A549 (cell line): ENCODE results near the gene ARFGEF2. TPM values are rescaled to one million over a fixed set of nuclear protein-coding genes. Genes with fewer than 3 reads are reported as not detected.

ENCODE experiments used
- ATAC-seq, 2 experiments: fragments of 200-7000 bp in 1 of 2; fragments of >200 bp in 1 of 2; cut with Nextera tagmentation in 1 of 2; cut with Tn5 transposase in 1 of 2; 3 replicates each; pipeline versions ENCODE4 v1.8.0 to v1.9.1; 2018 to 2020; ENCODE audit warnings: mild to moderate bottlenecking in 1 of 2, moderate library complexity in 1 of 2
- CTCF ChIA-PET: fragments of 300-600 bp; sonication (Branson Sonifier 250); formaldehyde crosslinking; extraction: SDS; loops from one replicate; lab custom pipeline; 2021; ENCODE audit warnings: antibody characterized with exemption, inconsistent platforms; lab: Yijun Ruan, JAX
- POLR2A ChIA-PET: fragments of 350-600 bp; formaldehyde crosslinking; extraction: SDS; loops from one replicate; lab custom pipeline; 2021; ENCODE audit warnings: antibody characterized with exemption, inconsistent platforms; lab: Yijun Ruan, JAX
- DNase-seq, 2 experiments: peaks; one replicate each; pipeline versions ENCODE4 v3.0.0 to v3.0.0-alpha.2; 2011 to 2016; ENCODE audit warnings: low read depth in 1 of 2, low spot score in 1 of 2
- FAIRE-seq: peaks from 2 replicates; lab custom pipeline; 2011; peaks lifted over from hg19 to GRCh38; lab: Jason Lieb, UNC
- H3K27ac ChIP-seq, 2 experiments: fragments of >200 bp; sonication (Bioruptor Twin); formaldehyde crosslinking; 3 replicates each; pipeline ENCODE4 v1.5.1; 2016 to 2017
- H3K4me1 ChIP-seq: fragments of >200 bp; sonication (Bioruptor Twin); formaldehyde crosslinking; 3 replicates; pipeline ENCODE4 v1.6.1; 2016
- H3K4me2 ChIP-seq: fragments of >200 bp; sonication (Bioruptor Twin); formaldehyde crosslinking; 3 replicates; pipeline ENCODE4 v1.6.1; 2016
- H3K4me3 ChIP-seq: fragments of >200 bp; sonication (Bioruptor Twin); formaldehyde crosslinking; 3 replicates; pipeline ENCODE4 v1.5.1; 2016
- H3K9me3 ChIP-seq: fragments of >200 bp; sonication (Bioruptor Twin); formaldehyde crosslinking; 3 replicates; pipeline ENCODE4 v1.6.1; 2016
- CBX2 ChIP-seq: fragments of 200-600 bp; sonication (generic); IDR thresholded peaks from 2 replicates; pipeline ENCODE4 v1.6.1; 2016; ENCODE audit warnings: low read depth, mild to moderate bottlenecking, borderline replicate concordance
- CBX8 ChIP-seq: fragments of 200-600 bp; sonication (generic); IDR thresholded peaks from 2 replicates; pipeline ENCODE4 v1.6.1; 2016
- CEBPB ChIP-seq, 2 experiments: fragments of >200 bp in 1 of 2; sonication (Bioruptor Twin) in 1 of 2; formaldehyde crosslinking in 1 of 2; IDR thresholded peaks; 2 replicates each; pipeline ENCODE4 v1.6.1; 2012 to 2016
- EHMT2 ChIP-seq: fragments of 200-600 bp; sonication (generic); IDR thresholded peaks from 2 replicates; pipeline ENCODE4 v1.6.1; 2016; ENCODE audit warnings: antibody characterized with exemption, low read depth, mild to moderate bottlenecking, moderate library complexity
- FOSL2 ChIP-seq, 2 experiments: fragments of 450-650 bp in 1 of 2; fragments of >200 bp in 1 of 2; sonication (Bioruptor Twin) in 1 of 2; formaldehyde crosslinking; IDR thresholded peaks; 2 replicates each; pipeline versions ENCODE4 v1.5.0 to v1.6.1; 2016 to 2020; ENCODE audit warnings: mild to moderate bottlenecking in 1 of 2, moderate library complexity in 1 of 2
- HDAC2 ChIP-seq: fragments of 200-600 bp; sonication (generic); IDR thresholded peaks from 2 replicates; pipeline ENCODE4 v1.6.1; 2016
- HEYL ChIP-seq: fragments of 250-450 bp; sonication (Bioruptor Pico); IDR thresholded peaks from 2 replicates; pipeline ENCODE4 v1.8.0; 2021; ENCODE audit warnings: mild to moderate bottlenecking, moderate library complexity
- JUN ChIP-seq, 2 experiments: fragments of >200 bp; sonication (Bioruptor Twin); formaldehyde crosslinking; IDR thresholded peaks; 2 replicates in 1 of 2; 3 replicates in 1 of 2; pipeline ENCODE4 v1.6.1; 2016 to 2017
- MAFK ChIP-seq: fragments of 450-650 bp; IDR thresholded peaks from 2 replicates; pipeline ENCODE4 v1.6.1; 2014; ENCODE audit not compliant: partially characterized antibody
- MAZ ChIP-seq: fragments of 150-350 bp; IDR thresholded peaks from 2 replicates; pipeline ENCODE4 v1.6.1; 2014; ENCODE audit warnings: antibody characterized with exemption, low read depth, low read length, borderline replicate concordance
- NPAS2 ChIP-seq: fragments of 250-450 bp; sonication (Bioruptor Pico); IDR thresholded peaks from 2 replicates; pipeline ENCODE4 v1.8.0; 2022; ENCODE audit warnings: mild to moderate bottlenecking, moderate library complexity, borderline replicate concordance
- RCOR1 ChIP-seq: fragments of 150-350 bp; IDR thresholded peaks from 2 replicates; pipeline ENCODE4 v1.6.1; 2014; ENCODE audit warnings: antibody characterized with exemption, low read length, low read depth
- RFX5 ChIP-seq: fragments of 450-650 bp; IDR thresholded peaks from 2 replicates; pipeline ENCODE4 v1.7.1; 2014; ENCODE audit warnings: antibody characterized with exemption, mild to moderate bottlenecking, moderate library complexity
- RNF2 ChIP-seq: fragments of 200-600 bp; sonication (generic); IDR thresholded peaks from 2 replicates; pipeline ENCODE4 v1.6.1; 2016; ENCODE audit warnings: low read depth, mild to moderate bottlenecking, antibody characterized with exemption, moderate library complexity, borderline replicate concordance
- SREBF2 ChIP-seq: fragments of 450-650 bp; IDR thresholded peaks from 2 replicates; pipeline ENCODE4 v1.6.1; 2014; ENCODE audit warnings: mild to moderate bottlenecking, moderate library complexity
- TFCP2L1 ChIP-seq: fragments of 250-450 bp; sonication (Bioruptor Pico); IDR thresholded peaks from 2 replicates; pipeline ENCODE4 v1.5.0; 2021; ENCODE audit warnings: mild to moderate bottlenecking
- ZNF302 ChIP-seq: fragments of 250-450 bp; sonication (Bioruptor Pico); IDR thresholded peaks from 2 replicates; pipeline ENCODE4 v1.9.0; 2021; ENCODE audit warnings: inconsistent platforms, mild to moderate bottlenecking, moderate library complexity
- ZSCAN20 ChIP-seq: fragments of 250-450 bp; sonication (Bioruptor Pico); IDR thresholded peaks from 2 replicates; pipeline ENCODE4 v1.8.0; 2022; ENCODE audit warnings: mild to moderate bottlenecking, moderate library complexity
- WGBS: methylation state at CpG from one replicate; pipeline ENCODE4 v1.1.6; 2017; ENCODE audit errors: missing lambda C conversion rate; 5-methylcytosine and 5-hydroxymethylcytosine counted together
- polyA plus RNA-seq, 4 experiments: library from polyadenylated mRNA; depleted of rRNA in 3 of 4; stranded (reverse); fragments of >200 nt; fragmentation: RNase III in 1 of 4; extraction: RNeasy Plus Mini Kit Qiagen cat#74134 plus additional on column Dnase treatment in 1 of 4; gene quantifications; 2 replicates in 3 of 4; 3 replicates in 1 of 4; pipeline ENCODE4 v1.2.3, GENCODE V29; 2011 to 2017
- TF ChIP-seq, protein P1 (sequence below): fragments of >200 bp; sonication (Bioruptor Twin); formaldehyde crosslinking; IDR thresholded peaks from 2 replicates; pipeline ENCODE4 v1.6.1; 2016
- TF ChIP-seq, protein P2 (sequence below): fragments of >200 bp; sonication (Bioruptor Twin); formaldehyde crosslinking; IDR thresholded peaks from 3 replicates; pipeline ENCODE4 v1.5.1; 2016
- TF ChIP-seq, protein P3 (sequence below): fragments of 250-450 bp; sonication (Bioruptor Pico); IDR thresholded peaks from 2 replicates; pipeline ENCODE4 v1.5.0; 2020; ENCODE audit warnings: low read depth, mild to moderate bottlenecking, moderate library complexity
- TF ChIP-seq, protein P4 (sequence below): IDR thresholded peaks from 2 replicates; pipeline ENCODE4 v1.6.1; 2012; ENCODE audit warnings: low read depth, borderline replicate concordance
- TF ChIP-seq, protein P5 (sequence below): IDR thresholded peaks from 2 replicates; pipeline ENCODE4 v1.6.1; 2012

ARFGEF2 gene
- polyA plus RNA-seq, 2 of the 4 experiments (the other 2 are of a cell fraction), result 12.3 to 24.3 TPM

DNA sequence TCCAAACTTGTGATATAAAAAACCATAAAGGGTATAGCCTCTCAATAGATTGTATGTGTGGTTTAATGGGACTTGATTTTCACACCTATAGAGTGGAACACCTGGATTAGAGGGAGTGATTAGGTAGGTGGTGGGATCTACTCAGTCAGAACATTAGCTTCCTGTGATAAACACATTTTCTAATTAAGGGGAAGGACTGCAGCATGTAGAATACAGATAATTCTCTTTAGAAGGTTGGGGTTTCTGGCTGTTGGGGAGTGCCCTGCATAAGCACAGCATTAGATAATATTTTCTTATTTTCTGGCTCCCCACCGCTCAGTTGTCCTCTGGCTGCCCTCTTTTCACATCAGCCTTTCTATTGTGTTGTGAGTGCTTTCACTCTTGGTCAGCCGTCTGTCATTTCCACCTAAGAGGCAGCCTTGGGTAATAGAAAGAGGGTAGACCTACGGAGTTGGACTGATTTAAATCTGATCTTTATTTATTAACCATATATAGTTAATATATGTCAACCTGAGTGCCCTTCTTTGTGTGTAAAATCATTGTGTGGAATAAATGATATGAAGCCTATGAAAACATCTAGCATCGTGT is 132.6 kb downstream of the ARFGEF2 start:
- WGBS, result 81% methylated on average over 4 of the region's 4 CpGs
- POLR2A ChIA-PET, result no interaction called here
- Histone ChIP-seq H3K27ac (no peak overlapping the region), H3K4me2 (no peak overlapping the region), H3K4me3 (no peak overlapping the region), H3K4me1 (peaks cover 16% of the 10 kb centered on the region; the same call in 2 of the 3 replicates), H3K9me3 (no peaks in the 10 kb centered on the region)
- CTCF ChIA-PET, result interaction anchor here (0.7 kb wide), 1 partner anchor 163 kb away, joined by 4 read pairs; no protein-coding TSS in a partner anchor
- no peak for FAIRE-seq
- DNase-seq, result no peak
- no peak for TF ChIP-seq SREBF2
- no peak for TF ChIP-seq TFCP2L1
- ATAC-seq, result no peak

DNA sequence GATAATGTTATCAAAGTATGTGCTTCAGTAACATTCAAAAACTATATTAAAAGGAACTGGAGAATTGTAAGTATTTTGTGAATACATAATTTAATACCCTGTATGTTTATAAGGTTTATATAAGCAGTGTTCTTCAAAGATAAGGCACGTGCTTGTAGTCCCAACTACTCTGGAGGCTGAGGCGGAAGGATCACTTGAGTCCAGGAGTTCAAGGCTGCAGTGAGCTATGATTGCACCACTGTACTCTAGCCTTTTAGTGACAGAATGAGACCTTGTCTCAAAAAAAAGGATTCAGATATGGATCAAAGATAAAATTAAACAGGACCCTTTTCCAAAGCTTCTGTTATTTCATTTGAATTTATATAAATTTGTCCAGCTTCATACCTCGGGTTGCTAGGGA is 141.8 kb downstream of the ARFGEF2 start:
- CTCF ChIA-PET, result interaction anchor here (2.0 kb wide), 1 partner anchor 154 kb away, joined by 6 read pairs; no protein-coding TSS in a partner anchor
- no peak overlapping the region for H3K4me3 ChIP-seq
- H3K4me2 ChIP-seq, result no peak overlapping the region
- TF ChIP-seq, protein P1, sequence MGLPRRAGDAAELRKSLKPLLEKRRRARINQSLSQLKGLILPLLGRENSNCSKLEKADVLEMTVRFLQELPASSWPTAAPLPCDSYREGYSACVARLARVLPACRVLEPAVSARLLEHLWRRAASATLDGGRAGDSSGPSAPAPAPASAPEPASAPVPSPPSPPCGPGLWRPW, result no peak
- no peak for TF ChIP-seq MAFK
- TF ChIP-seq MAZ, result no peak
- no peak for TF ChIP-seq EHMT2
- TF ChIP-seq CBX8, result no peak
- TF ChIP-seq RCOR1, result no peak
- TF ChIP-seq, protein P2, sequence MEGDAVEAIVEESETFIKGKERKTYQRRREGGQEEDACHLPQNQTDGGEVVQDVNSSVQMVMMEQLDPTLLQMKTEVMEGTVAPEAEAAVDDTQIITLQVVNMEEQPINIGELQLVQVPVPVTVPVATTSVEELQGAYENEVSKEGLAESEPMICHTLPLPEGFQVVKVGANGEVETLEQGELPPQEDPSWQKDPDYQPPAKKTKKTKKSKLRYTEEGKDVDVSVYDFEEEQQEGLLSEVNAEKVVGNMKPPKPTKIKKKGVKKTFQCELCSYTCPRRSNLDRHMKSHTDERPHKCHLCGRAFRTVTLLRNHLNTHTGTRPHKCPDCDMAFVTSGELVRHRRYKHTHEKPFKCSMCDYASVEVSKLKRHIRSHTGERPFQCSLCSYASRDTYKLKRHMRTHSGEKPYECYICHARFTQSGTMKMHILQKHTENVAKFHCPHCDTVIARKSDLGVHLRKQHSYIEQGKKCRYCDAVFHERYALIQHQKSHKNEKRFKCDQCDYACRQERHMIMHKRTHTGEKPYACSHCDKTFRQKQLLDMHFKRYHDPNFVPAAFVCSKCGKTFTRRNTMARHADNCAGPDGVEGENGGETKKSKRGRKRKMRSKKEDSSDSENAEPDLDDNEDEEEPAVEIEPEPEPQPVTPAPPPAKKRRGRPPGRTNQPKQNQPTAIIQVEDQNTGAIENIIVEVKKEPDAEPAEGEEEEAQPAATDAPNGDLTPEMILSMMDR, result no peak
- H3K4me1 ChIP-seq, result no peaks in the 10 kb centered on the region
- FAIRE-seq (no peak), ATAC-seq (no peak), DNase-seq (no peak)
- WGBS, result 90% methylated on average over 3 of the region's 3 CpGs
- H3K9me3 ChIP-seq, result no peaks in the 10 kb centered on the region
- POLR2A ChIA-PET, result interaction anchor here (0.5 kb wide), 1 partner anchor 195 kb away, joined by 7 read pairs; no protein-coding TSS in a partner anchor
- no peak overlapping the region for H3K27ac ChIP-seq

DNA sequence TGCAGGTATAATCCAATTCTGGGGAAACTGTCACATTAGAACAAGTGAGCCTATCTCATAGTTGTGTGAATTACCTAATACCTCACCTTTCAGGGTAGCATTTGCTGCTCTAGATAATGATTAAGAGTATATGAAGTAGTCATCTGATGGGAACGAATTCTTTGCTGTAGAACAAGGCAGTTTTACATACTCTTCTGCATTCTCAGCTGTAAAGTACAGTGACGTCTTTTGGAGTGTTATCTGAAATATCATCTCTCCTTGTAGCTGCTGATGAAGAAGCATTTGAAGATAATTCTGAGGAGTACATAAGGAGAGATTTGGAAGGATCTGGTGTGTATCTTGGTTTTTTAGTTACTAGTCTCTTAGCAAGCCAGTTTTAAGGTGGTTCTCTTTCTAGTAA is 153.0 kb downstream of the ARFGEF2 start:
- ChIA-PET POLR2A (no interaction called here), CTCF (interaction anchor here (1.3 kb wide), 1 partner anchor 143 kb away, joined by 4 read pairs; no protein-coding TSS in a partner anchor)
- TF ChIP-seq RCOR1 (no peak), ZSCAN20 (CRISPR knock-in tag) (no peak), FOSL2 (IDR thresholded peaks at IDR 0.05) (no peak), FOSL2 (CRISPR knock-in tag; IDR thresholded peaks at IDR 0.05) (no peak), CEBPB (IDR thresholded peaks at IDR 0.05) (no peak), HEYL (no peak), CBX2 (no peak), HDAC2 (no peak), EHMT2 (no peak), CBX8 (no peak), ZNF302 (no peak), JUN (IDR thresholded peaks at IDR 0.05) (no peak), RNF2 (no peak), NPAS2 (CRISPR knock-in tag) (no peak), RFX5 (no peak), MAZ (no peak)
- TF ChIP-seq, protein P3, sequence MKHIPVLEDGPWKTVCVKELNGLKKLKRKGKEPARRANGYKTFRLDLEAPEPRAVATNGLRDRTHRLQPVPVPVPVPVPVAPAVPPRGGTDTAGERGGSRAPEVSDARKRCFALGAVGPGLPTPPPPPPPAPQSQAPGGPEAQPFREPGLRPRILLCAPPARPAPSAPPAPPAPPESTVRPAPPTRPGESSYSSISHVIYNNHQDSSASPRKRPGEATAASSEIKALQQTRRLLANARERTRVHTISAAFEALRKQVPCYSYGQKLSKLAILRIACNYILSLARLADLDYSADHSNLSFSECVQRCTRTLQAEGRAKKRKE (CRISPR knock-in tag), result no peak
- TF ChIP-seq, protein P4, sequence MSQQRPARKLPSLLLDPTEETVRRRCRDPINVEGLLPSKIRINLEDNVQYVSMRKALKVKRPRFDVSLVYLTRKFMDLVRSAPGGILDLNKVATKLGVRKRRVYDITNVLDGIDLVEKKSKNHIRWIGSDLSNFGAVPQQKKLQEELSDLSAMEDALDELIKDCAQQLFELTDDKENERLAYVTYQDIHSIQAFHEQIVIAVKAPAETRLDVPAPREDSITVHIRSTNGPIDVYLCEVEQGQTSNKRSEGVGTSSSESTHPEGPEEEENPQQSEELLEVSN, result no peak
- TF ChIP-seq, protein P5, sequence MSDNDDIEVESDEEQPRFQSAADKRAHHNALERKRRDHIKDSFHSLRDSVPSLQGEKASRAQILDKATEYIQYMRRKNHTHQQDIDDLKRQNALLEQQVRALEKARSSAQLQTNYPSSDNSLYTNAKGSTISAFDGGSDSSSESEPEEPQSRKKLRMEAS, result no peak
- no peak for ATAC-seq
- Histone ChIP-seq H3K9me3 (no peaks in the 10 kb centered on the region), H3K27ac (no peak overlapping the region), H3K4me2 (no peak overlapping the region), H3K4me3 (no peak overlapping the region), H3K4me1 (no peaks in the 10 kb centered on the region)
- no peak for DNase-seq
- WGBS, result 88% methylated on average over 2 of the region's 2 CpGs
- no peak for FAIRE-seq
